HG03039 (cell line): ENCODE measurements around the gene CHD6.

Source experiments
- ATAC-seq: cut with Tn5 transposase; IDR thresholded peaks from one replicate; pipeline ENCODE4 v1.9.1; 2021; ENCODE audit warnings: mild to moderate bottlenecking, moderate library complexity; ENCODE audit not compliant: unreplicated experiment

Gene CHD6

DNA sequence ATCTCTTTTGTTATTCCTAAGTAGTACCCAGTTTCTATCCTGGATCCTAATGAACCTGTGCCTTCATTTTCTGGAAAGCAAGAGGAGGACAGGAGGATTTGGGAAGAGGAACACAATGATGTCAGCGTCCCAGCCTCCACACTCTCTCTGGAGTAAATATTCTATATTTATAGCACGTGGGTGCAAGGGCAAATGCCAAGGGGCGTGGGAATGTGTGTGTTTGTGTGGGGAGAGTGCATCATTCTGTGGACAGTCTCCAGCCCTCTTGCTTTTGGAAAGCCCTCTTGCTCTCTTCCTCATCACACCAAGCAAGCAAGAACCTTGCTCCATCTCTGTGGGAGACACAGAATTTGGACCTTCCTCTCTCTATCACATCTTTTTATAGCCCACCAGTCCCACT lies 148.3 kb downstream of the CHD6 start:
- no peak for ATAC-seq

DNA sequence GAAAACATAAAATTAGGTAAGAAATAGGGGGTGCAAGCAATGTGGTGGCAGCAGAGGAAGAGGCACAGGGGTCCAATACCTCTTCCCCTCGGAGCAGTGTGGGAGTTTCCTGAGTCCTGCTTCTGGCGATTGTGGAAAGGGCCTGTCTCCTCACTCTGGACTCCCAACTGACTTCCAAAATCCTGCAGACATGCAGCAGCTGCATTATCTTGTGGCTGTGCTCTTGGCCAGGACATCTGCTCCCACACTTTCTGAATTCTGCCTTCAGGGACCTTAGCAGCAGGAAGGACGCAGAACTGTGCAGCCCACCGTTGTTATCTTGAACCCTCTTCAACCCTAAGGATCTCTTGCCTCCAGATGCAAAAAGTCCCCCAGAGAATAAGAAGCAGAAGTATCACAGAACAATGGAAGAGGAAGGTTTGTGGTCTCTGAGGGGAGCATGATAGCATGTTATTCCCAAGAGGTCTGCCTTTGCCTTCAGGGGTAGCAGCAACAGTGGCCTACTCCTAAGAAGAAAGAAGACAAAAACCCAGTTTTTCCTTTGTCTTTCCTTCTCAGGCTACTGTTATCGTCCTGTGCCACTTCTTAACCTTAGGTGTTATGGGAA lies 149.1 kb downstream of the CHD6 start:
- ATAC-seq, result no peak

DNA sequence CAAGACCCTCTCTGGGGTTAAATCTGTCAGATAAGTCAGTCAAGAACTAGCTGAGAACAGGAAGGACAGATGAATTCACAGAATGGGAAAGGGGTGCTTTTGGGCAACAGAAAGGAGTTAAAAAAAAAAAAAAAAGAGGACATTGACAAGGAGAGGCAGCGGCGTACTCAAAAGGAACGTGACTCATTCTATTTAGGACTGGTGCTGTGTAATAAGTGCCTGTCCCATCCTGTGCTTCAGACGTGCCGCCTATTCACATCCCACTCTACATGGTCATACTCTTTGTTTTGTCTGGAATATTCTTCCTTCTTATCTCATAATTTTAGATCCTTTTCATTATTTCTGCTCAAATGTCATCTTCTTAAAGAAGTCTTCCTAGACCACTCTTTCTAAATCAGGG lies 150.5 kb downstream of the CHD6 start:
- no peak for ATAC-seq

DNA sequence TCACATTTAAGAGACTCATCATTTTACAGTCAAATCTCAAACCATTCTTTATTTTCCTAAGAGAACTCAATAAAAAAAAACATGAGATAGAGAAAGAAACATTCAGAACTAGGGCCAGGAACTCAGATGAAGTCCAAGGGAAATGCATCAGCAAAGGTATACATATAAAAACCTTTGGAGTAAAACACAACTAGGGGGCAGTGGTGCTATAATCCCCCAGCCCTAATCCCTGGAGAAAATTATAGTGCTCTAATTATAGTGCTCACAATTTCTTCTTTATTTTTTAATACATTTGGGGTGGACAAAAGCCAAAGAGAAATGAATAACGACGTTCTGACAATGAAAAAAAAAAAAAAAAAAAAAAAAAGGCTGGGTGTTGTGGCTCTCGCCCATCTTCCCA lies 151.0 kb downstream of the CHD6 start:
- no peak for ATAC-seq

DNA sequence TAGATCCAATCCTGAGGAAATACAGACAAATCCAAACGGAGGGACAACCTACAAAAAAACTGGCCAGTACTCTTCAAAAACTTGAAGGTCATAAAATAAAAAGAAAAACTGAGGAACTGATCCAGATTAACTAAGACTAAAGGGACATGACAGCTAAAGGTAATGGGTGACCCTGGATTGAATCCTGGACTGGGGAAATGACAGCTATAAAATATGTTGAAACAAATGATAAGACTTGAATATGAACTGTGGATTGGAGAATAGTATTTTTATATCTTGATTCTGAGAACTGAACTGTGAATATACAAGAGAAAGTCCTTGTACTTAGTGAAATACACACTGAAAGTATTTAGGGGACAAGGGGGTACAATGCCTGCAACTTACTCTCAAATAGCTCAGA lies 154.6 kb downstream of the CHD6 start:
- ATAC-seq, result no peak

DNA sequence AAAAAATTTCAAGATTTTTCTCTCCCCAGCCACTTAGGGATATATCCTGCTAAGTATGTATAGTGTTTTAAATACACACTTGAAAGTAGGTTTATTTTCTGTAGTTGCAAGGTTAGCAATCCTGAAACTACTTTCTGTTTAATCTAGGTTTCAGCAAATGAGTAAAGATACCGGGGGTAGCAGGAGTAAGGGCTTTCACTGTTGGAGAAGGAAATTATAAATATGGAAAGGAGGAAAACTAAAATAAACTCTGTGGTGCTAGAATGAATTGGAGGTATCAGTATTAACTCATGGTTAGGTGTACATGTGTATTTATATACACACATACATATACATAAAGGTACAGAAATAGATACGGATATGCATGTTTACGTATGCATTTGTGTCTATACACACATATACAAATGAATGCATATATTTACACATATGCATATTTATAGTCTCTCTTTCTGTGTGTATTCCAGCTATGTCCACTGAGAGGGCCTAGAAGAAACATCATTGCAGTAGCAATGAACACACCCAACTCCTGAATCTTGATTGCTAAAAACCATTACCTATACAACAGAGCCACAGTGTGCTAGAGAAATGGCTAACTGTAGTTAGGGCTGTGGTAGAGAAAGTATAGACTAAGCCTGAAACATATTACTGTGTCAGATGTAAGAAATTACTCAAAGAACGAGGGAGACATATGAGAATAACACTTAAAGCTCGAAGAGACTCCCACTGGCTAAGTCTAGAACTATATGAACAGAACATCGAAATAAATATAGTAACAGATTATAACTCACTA lies 155.6 kb downstream of the CHD6 start:
- peak; percentile 63 for ATAC-seq

DNA sequence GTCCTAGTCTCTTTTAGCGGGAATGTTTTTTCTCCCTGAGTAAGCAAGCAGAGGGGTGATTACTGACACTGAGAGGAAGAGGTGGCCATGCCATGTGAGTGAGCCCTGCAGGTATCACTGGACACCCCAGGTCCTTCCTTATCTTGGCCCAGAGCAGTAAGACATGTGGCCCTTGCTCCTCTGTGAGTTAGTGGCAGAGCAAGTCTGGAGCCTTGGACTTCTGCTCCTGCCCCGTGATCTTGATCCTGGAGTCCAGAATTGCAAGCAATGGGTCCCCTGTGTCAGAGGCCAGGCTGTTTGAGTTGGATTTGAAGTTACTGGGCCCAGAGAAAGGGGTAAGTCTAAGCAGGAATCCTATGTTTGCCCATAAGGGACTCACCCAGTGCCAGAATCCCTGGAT lies 159.4 kb downstream of the CHD6 start:
- no peak for ATAC-seq

DNA sequence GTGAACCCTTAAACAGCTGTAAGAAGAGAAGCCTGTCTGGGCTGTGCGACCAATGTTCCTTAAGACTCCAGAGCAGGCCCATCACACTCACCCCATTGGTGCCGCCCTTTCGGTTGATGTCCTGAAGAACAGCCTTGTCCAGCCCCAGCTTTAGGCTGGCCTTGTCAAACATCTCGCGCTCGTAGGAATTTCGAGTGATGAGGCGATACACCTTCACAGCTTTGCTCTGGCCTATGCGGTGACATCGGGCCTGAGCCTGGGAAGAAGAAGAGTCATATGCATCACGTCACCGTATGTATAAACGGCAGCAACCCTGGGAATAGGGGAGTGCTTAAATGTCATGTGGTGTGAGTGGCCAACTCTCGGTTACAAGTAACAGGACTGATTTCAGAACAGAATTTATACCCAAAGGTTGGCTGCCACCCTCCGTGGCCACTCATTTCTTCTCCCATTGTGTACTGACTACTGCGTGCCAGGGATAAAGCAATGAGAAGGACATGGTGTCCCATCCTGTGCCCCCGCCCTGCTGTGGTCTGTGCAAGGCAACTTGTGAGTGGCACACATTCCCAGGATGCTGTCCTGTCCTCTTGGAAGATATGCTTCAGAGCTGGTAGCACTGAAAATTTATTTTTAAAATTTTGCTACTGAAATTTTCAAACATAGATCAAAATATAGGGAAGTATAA lies 160.9 kb downstream of the CHD6 start:
- no peak for ATAC-seq

DNA sequence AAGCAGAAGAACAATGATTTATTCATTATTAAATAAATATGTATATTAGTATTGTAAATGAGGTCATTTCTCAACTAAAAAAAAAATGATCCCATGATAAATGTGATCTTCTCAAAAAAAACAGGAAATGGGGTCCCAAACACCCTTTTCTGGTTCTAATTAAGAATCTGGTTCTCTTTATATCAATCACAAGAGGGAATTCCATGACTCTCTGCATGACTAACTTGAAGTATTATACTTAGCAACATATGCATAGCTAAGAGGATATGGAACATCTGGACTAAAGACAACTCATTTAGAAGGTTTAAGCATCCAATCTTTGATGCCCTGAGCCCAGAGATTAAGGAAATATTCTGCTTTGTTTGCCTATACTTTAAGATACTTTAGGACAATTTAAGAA lies 161.8 kb downstream of the CHD6 start:
- no peak for ATAC-seq

DNA sequence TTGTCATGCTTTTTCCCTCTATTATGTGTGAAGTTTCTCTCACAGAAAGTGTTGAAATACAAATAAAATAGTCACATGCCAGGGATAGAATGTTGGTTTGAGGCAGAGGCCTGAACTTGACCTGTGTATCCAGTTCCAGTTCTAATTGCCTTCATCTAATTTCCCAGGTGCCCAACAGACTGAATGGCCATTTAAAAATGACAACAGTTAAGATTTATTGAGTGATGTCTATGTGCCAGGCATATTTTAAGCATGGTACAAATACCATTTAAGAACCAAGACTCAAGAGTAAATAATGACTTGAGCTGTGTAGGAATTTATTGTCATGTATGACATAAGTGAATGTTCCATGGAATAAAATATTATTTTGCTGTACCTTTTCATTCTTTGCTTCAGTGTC lies 163.9 kb downstream of the CHD6 start:
- no peak for ATAC-seq

DNA sequence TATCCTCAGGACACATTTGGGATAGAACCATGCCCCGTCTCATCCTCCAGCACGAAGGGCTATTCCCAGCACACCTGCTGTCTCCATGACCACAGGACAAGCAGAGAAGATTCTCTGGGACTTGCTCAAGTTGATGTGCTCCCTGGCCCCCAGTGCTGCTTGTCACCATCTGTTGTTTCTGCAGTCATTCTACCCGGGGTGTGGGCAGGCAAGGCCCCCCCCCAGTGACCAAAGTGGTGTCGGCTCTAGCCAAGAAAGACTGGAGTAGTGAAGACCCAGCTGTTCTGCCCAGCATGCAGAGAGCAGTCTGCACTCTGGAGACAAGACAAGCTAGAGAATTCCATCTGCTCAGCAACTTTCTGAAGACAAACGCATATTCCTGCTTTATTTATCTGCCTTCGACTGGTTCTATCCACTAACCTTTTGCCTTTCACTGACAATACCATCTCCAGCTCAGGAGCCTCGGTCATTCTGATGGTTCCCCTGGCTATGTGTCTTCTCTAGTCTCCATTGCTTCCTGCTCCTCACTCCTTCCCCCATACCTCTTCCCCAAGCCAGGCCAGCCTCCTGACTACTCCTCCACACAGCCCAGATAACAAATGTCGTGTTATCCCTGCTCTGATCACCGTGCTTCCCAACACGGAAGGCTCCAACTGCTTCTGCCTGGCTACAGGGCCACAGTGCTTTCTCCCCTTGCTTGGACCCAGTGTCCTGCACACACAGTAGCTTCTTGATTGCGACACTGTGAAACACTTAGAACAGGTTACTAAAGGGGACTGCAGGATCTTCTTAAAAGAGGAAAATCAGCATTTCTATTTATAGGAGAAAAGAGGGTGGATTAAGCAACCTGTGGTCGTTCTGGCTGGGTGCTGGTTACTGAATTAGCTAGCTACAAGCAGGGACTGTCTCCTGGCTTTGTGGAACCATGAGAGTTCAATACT lies 164.9 kb downstream of the CHD6 start:
- ATAC-seq, result no peak

DNA sequence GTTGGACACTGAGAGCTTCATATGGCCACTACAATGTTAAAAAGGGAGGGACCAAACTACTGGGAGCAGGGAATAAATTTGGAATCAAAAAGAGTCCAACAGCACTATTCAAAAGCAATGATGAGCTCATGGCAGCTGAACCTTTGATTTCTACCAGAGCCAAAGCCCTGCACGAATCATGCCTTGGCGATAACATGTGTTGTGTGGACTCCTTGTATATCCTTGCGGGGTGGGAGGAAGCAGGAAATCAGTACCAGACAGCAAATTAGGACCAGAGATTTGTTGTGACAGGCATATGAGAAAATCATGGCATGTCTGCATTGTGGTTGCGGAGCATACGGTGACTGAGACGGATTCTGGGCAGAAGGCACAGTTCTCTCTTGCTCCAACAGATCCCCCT lies 166.0 kb downstream of the CHD6 start:
- no peak for ATAC-seq

DNA sequence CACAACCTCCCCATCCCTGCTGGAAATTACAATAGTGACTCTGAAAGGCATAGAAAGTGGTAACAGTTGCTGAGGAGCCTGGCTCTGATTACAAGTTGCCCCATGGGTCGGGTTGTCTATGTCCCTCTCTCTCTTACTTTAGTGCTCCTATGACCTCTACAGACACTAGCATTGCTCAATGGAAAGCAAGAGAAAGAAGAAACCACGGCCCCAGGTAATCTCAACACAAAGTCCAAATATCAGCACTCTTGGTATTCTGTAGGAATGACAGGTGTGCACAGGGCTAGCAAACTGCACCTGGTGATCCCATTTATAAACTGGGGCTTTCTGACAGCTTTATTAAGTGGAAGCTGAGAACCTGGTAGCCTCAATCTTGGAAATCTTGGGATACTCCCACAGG lies 171.2 kb downstream of the CHD6 start:
- ATAC-seq, result no peak

DNA sequence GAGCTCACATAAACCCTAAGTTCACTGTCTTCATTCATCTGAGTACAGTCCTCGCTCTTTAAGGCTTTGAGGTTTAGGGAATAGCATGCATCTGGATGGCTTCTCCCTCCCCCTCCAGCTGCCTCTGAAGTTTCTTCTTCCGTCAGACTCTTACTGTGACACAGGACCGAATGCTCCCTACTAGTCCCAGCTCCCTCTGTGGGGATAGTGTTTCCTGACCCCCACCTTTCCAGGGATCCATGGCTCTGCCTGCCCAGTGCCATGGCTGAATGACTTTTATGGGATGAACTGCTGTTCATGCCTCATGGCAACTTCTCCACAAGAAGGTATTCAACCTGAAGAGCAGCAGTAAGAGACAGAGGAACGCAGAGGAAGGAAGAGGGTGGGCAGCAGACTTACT lies 171.7 kb downstream of the CHD6 start:
- ATAC-seq, result no peak

DNA sequence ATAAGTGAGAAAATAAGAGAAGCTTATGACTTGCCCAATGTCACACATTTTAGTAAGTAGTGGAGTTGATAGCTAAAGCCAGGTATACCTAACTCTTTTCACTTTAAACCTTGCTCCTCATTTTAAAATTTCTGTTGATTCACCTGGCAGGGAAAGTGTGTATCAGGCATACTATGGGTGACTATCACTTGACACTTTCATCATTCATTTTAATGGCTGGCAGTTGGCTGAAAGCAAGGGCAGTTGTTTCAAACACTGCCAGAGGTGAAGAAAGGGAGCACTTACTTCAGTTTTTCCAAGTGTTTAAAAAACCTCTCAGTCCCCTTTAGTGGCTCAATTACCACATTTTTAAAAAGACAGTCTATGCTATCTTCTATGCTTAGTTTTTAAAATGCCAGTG lies 173.4 kb downstream of the CHD6 start:
- no peak for ATAC-seq

DNA sequence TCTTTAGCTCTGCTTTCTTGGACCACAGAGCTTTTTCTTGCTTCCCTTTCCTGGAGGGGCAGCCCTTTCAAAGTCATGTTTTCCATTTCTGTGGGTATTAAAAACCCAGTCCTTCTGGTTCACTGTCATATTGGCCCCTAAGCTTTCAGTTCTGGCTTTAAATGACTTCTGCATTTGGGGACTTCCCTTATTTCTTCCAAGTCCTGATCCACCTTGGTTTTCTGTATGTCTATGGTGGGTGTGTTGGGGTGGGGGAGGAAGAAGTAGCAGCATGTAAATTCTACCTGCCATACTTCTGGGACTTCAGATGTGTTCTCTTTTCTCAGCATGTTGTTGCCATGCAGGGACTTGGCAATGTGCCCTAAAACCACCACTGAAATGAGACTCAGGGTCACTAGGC lies 174.5 kb downstream of the CHD6 start:
- ATAC-seq, result no peak

DNA sequence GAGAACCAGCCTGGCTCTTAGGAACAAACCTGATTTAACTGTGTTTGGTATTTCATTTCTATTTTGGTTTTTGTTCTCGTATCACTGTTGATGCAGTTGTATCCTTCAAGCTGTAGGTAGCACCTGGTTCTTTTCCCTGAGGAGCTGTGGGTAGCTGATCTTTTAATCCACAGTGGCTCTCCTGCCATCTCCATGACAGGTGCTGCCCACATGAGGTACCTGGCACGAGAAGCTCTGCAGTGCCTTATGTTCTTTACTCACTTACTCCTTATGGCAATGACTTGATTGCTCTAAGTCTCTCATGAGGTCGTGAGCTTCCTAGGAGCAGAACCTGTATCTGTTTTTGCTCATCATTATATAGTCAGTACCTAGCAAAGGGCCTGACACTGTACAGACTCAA lies 177.3 kb downstream of the CHD6 start:
- no peak for ATAC-seq

DNA sequence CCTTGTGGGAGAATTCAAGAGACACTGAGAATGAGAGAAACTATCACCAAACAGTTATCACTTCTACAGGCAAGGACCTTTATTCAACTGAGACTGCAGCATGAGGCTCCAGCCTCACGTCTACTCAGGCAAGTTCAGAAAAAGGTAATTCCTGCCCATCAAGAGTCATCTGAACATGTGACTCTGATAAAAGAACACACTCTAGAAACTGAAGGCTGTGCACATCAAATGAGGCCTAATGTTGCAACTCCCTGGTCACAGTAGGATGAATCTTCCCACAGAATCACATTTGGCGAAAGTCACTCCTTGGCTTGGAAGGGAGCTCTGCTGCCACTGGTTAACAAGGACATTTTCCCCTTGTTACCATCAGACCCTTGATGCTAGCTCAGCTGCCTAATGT lies 180.3 kb downstream of the CHD6 start:
- ATAC-seq, result no peak

DNA sequence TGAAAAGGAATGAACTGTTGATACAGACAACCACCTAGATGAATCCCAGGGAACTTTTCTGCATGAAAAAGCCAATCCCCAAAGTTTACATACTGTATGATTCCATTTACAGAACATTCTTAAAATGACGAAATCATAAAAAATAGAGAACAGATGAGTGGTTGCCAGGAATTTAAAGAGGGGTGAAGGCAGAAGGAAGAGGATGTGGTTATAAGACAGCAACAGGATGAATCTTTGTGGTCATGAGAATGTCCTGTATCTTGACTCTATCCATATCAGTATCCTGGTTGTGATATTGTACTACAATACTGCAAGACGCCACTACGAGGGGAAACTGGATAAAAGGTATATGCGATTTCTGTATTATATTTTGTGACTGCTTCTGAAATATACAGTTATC lies 181.5 kb downstream of the CHD6 start:
- ATAC-seq, result no peak

DNA sequence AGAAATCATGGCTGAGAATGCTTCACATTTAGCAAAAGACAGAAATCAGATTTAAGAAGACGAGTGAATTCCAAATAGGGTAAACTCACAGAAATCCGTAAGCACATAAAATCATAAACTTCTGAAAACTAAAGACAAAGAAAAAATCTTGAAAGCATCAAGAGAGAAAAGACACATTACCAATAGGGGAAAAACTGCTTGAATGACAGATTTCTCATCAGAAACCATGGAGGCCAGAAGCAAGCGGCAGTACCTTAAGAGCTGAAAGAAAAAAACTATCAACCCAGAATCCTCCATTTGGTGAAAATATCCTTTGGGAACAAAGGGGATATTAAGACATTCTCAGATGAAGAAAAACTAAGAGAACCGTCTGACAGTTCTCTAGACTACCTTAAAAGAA lies 185.0 kb downstream of the CHD6 start:
- no peak for ATAC-seq

DNA sequence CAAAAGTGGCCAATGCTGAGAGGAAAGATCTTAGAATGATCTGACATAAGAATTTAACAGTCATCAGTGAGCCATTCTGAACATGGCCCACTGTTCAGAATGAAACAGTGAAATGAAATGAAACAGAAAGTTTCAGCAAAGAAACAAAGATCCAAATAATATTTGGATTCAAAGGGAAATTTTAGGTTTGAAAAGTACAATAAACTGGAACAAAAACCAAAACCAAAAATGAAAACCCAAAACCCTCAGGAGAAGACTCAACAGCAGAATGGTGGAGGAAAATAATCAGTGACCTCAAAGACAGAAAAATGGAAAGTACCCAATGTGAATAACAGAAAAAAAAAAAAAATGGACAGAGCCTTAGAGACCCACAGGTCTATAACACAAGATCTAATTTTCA lies 185.4 kb downstream of the CHD6 start:
- ATAC-seq, result no peak
